ENCODE data around the gene NKAIN2. TPM values are rescaled to one million over a fixed set of nuclear protein-coding genes. Genes with fewer than 3 reads are reported as not detected.

The NKAIN2 gene
- total and polyA plus RNA-seq, 12 donors: 0.07 to 3.0 (median 0.28) TPM; not detected in 1

DNA sequence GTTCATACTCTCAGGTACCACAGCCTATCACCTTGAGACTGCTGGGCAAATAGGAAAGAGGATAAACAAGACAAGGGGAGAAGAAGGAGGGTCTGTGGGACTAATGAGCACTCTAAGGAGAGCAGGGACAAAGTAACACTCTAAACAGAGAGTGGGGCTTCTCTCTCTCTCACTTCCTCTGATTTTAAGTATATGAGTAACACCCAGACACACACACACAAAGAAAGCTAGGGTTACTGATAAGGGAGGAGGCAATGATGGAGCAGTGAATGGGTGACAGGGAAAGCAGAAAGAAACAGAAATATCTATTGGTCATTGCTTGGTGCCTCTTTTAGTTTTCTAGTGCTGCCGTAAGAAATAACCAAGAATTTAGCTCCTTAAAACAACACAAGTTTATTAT is 1062.4 kb downstream of the NKAIN2 start:
- Histone ChIP-seq H3K27me3 (peaks cover 0 to 4% (median 0%) of the 10 kb centered on the region in 7 donors), H3K27ac (no peak overlapping the region), H3K9me3 (no peaks in the 10 kb centered on the region), H3K4me1 (no peaks in the 10 kb centered on the region), H3K36me3 (no peaks in the 10 kb centered on the region), H3K4me3 (no peak overlapping the region)
- TF ChIP-seq, protein P1, sequence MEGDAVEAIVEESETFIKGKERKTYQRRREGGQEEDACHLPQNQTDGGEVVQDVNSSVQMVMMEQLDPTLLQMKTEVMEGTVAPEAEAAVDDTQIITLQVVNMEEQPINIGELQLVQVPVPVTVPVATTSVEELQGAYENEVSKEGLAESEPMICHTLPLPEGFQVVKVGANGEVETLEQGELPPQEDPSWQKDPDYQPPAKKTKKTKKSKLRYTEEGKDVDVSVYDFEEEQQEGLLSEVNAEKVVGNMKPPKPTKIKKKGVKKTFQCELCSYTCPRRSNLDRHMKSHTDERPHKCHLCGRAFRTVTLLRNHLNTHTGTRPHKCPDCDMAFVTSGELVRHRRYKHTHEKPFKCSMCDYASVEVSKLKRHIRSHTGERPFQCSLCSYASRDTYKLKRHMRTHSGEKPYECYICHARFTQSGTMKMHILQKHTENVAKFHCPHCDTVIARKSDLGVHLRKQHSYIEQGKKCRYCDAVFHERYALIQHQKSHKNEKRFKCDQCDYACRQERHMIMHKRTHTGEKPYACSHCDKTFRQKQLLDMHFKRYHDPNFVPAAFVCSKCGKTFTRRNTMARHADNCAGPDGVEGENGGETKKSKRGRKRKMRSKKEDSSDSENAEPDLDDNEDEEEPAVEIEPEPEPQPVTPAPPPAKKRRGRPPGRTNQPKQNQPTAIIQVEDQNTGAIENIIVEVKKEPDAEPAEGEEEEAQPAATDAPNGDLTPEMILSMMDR (IDR thresholded peaks at IDR 0.05): no peak
- DNase-seq (no peak), ATAC-seq (no peak)
- intact Hi-C loops (cut with DNase I): no loop called here
- 74 to 76% methylated on average over 1 of the region's 1 CpG for WGBS, 2 donors

DNA sequence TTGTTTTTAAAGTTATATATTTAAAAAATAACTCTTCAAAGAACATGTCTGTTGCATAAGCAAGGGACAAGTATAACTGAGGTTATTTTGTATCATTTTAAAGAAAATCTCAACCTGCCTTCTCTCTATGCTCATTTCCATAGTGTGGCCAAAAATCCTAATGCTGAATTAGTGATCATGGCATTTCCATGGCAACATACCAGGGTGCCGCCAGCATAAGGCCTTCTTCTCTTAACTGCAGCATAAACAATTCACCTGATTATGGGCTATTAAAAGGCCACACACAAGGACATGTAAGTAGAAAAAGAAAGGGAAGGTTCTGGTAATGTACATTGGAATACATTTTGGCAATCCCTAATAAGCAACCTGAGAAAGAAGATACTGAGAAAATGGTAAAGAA is 1063.5 kb downstream of the NKAIN2 start:
- TF ChIP-seq, protein P1 (IDR thresholded peaks at IDR 0.05): no peak
- WGBS, 2 donors: 93 to 98% methylated on average over 1 of the region's 1 CpG
- Histone ChIP-seq H3K36me3 (no peaks in the 10 kb centered on the region), H3K9me3 (no peaks in the 10 kb centered on the region), H3K27me3 (peaks cover 0 to 4% (median 0%) of the 10 kb centered on the region in 7 donors), H3K4me1 (no peaks in the 10 kb centered on the region), H3K27ac (no peak overlapping the region), H3K4me3 (no peak overlapping the region)
- ATAC-seq: no peak
- intact Hi-C loops (cut with DNase I): no loop called here
- no peak for DNase-seq

DNA sequence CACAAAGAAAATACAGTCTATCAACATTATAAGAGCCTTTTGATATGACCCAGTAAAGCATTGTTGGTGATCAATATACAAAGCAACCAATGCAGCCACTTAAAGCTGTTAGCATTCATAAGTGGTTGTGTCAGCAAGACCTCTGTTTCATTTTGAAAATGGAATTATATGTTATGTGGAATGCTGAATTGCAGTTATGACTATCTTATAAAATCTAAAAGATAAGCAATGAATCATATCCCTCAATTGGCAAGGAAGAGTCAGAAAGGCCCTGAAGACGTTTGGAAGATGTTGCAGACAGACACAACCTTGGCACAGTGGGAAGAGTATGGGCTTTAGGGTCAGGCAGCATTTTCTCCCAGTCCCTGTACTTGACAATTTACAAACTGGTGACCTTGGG is 1064.8 kb downstream of the NKAIN2 start:
- H3K9me3 ChIP-seq: no peaks in the 10 kb centered on the region
- intact Hi-C loops (cut with DNase I): no loop called here
- WGBS, 2 donors: 24 to 30% methylated on average over 1 of the region's 1 CpG
- no peak overlapping the region for H3K27ac ChIP-seq
- H3K36me3 ChIP-seq: no peaks in the 10 kb centered on the region
- H3K4me3 ChIP-seq: no peak overlapping the region
- DNase-seq: no peak
- TF ChIP-seq, protein P1 (IDR thresholded peaks at IDR 0.05): no peak
- no peak for ATAC-seq
- peaks cover 0 to 4% (median 0%) of the 10 kb centered on the region in 7 donors for H3K27me3 ChIP-seq
- H3K4me1 ChIP-seq: no peaks in the 10 kb centered on the region

DNA sequence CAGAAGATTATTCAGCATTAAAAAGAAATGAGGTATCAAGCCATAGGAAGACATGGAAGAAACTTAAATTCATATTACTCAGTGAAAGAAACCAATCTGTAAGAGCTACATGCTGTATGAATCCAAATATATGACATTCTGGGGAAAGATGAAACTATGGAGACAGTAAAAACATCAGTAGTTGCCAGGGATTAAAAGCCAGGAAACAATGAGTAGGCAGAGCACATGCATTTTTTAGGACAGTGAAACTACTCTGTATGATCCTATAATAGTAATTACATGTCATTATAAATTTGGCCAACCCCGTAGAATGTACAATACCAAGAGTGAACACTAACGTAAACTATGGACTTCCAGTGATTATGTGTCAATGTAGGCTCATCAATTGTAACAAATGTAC is 1065.8 kb downstream of the NKAIN2 start:
- peaks cover 0 to 4% (median 0%) of the 10 kb centered on the region in 7 donors for H3K27me3 ChIP-seq

More for the DNA sequence above, 1065.8 kb downstream of the NKAIN2 start:
- ATAC-seq (no peak), DNase-seq (no peak)
- intact Hi-C loops (cut with DNase I): no loop called here
- 64 to 78% methylated on average over 2 of the region's 2 CpGs for WGBS, 2 donors
- Histone ChIP-seq H3K9me3 (no peaks in the 10 kb centered on the region), H3K36me3 (no peaks in the 10 kb centered on the region), H3K4me3 (no peak overlapping the region), H3K27ac (no peak overlapping the region), H3K4me1 (no peaks in the 10 kb centered on the region)
- TF ChIP-seq, protein P1 (IDR thresholded peaks at IDR 0.05): no peak

Measured in heart right ventricle (tissue), 16 donors.